ENCODE results near the gene MYO1G. TPM values are rescaled to one million over a fixed set of nuclear protein-coding genes. Genes with fewer than 3 reads are reported as not detected.

The MYO1G gene
- total and polyA plus RNA-seq, 2 experiments from 2014 or later: 0.21 to 0.78 TPM

GRCh38 chr7:44988701-44989100, 9.9 kb upstream of the MYO1G start:
- Histone ChIP-seq H3K4me1 (ENCODE audit: low read depth) (peaks cover 24% of the 10 kb centered on the region), H3K9me3 (ENCODE audit: low read depth) (no peaks in the 10 kb centered on the region), H3K27ac (no peak overlapping the region), H3K36me3 (peaks cover 11% of the 10 kb centered on the region), H3K4me3 (no peak overlapping the region), H3K27me3 (no peaks in the 10 kb centered on the region)
- no peak for DNase-seq (ENCODE audit: low read depth in 1 of 2, low spot score in 1 of 2)
- no peak for TF ChIP-seq CTCF (IDR thresholded peaks at IDR 0.05; ENCODE audit: low read depth, low read length)

DNA sequence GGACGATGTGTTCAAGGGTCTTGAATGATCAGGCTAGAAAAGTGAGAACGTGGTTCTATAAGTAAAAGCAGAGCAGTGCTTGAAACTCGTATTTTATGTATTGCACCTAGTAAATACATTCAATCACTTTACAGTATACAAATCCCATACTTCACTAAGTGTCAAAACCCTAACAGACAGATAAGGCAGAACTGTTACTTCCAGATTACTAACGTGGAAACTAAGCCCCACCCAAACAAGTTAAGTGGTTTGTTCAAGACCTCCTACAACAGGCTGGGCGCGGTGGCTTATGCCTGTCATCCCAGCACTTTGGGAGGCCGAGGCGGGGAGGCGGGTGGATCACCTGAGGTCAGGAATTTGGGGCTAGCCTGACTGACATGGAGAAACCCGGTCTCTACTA, 9.2 kb upstream of the MYO1G start:
- DNase-seq (ENCODE audit: low read depth in 1 of 2, low spot score in 1 of 2): no peak
- Histone ChIP-seq H3K27ac (peak overlapping the region; percentile 52), H3K27me3 (no peaks in the 10 kb centered on the region), H3K4me1 (ENCODE audit: low read depth) (peaks cover 24% of the 10 kb centered on the region), H3K4me3 (no peak overlapping the region), H3K9me3 (ENCODE audit: low read depth) (no peaks in the 10 kb centered on the region), H3K36me3 (peaks cover 16% of the 10 kb centered on the region)
- no peak for TF ChIP-seq CTCF (IDR thresholded peaks at IDR 0.05; ENCODE audit: low read depth, low read length)

DNA sequence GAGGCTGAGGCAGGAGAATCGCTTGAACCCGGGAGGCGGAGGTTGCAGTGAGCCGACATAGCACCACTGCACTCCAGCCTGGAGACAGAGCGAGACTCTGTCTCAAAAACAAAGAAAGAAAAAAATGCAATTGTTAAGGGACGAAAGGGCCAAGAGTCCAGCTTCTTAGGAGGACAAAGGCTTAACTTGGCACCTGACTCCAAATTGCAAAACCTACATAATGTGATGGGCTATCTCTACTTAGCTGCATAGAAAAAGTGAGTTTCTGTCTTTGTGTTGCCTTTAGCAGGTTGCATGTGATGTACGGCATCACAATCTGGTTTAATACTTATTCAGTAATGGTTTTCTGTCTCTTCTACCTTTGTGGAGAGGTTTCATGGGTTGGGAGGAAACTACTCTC, 8.6 kb upstream of the MYO1G start:
- no peak for DNase-seq (ENCODE audit: low read depth in 1 of 2, low spot score in 1 of 2)
- Histone ChIP-seq H3K4me1 (ENCODE audit: low read depth) (peaks cover 24% of the 10 kb centered on the region), H3K9me3 (ENCODE audit: low read depth) (no peaks in the 10 kb centered on the region), H3K27ac (peak overlapping the region; percentile 52), H3K36me3 (peaks cover 20% of the 10 kb centered on the region), H3K27me3 (no peaks in the 10 kb centered on the region), H3K4me3 (no peak overlapping the region)
- TF ChIP-seq CTCF (IDR thresholded peaks at IDR 0.05; ENCODE audit: low read depth, low read length): no peak

DNA sequence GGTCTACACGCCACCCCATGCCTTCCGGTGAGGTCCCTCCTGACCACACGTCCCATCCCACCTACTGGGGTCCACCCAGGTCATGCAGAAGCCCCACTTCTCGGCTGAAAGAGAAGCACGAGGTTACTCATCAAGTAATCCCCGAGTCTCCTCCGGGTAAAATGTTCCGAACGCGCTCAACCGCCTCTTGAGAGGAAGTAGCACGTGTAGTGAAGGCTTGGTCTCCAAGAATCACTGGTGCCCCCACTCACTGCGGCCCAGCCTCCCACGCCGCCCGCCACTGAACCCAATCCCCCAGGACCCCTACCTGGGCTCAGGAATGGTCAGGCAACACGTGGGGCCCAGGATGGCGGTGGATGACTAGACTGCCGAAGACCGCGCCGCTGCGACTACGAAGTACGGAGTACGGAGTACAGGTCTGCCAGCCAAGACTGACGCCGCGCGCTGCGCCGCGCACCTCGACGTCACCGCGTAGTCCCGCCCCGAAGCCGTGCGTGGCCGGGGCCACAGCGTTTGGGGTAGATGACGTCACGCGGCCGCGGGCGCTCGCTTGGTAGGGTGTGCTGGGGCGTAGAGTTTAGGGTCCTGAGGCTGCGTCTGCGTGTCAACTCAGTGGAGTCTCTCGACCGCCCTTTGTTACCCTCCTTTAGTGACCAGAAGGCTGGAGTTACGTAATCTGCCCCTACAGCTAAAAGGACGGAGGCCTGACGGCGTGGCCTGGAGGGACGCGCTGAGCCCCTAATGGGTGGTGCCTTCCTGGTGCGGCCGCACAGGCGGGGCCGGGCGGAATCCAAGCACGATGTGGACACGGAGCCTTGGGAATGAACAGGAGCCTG, 7.6 kb upstream of the MYO1G start:
- no peak for TF ChIP-seq CTCF (IDR thresholded peaks at IDR 0.05; ENCODE audit: low read depth, low read length)
- peak; percentile 91 to 96 for DNase-seq (ENCODE audit: low read depth in 1 of 2, low spot score in 1 of 2)
- Histone ChIP-seq H3K4me1 (ENCODE audit: low read depth) (peaks cover 25% of the 10 kb centered on the region), H3K27ac (peak overlapping the region; percentile 64), H3K36me3 (peaks cover 20% of the 10 kb centered on the region), H3K27me3 (no peaks in the 10 kb centered on the region), H3K9me3 (ENCODE audit: low read depth) (no peaks in the 10 kb centered on the region), H3K4me3 (peak overlapping the region; percentile 31)

DNA sequence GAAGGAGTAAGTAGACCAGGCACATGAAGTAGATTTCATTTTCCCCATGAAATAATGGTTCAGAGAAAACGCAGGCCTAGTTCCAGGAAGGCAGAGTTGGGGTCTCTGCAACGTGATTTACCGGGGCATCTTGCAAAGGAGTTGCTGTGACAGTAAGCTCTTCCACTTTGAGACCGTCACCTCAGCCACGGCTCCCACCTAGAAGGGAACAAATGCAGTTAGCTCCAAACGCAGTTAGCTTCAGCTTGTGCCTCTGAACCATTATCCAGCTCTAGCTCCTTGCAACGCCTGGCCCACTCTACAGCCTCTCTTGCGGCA, 7.0 kb upstream of the MYO1G start:
- Histone ChIP-seq H3K4me1 (ENCODE audit: low read depth) (peaks cover 26% of the 10 kb centered on the region), H3K27me3 (no peaks in the 10 kb centered on the region), H3K4me3 (peak overlapping the region; percentile 31), H3K27ac (peak overlapping the region; percentile 64), H3K36me3 (peaks cover 20% of the 10 kb centered on the region), H3K9me3 (ENCODE audit: low read depth) (no peaks in the 10 kb centered on the region)
- no peak for TF ChIP-seq CTCF (IDR thresholded peaks at IDR 0.05; ENCODE audit: low read depth, low read length)
- DNase-seq (ENCODE audit: low read depth in 1 of 2, low spot score in 1 of 2): no peak
